Stimulated activated CD8-positive, alpha-beta memory T cell treated with anti-CD3 and anti-CD28 coated beads, Interleukin-15, amount 100 ng/mL, for 1 hour (primary cell): ENCODE results near the gene ITIH5.
"Not testable (repeated sequence)": the region's sequence is repeated elsewhere in the genome, so short reads cannot be mapped to it uniquely, and the experiment has no call there.

Experiments
- DNase-seq: peaks from one replicate; pipeline ENCODE4 v3.0.0-alpha.2; 2020; ENCODE audit warnings: low read depth

The ITIH5 gene

GRCh38 chr10:7666253-7667023 is at the start of gene ITIH5:
Gene ITIH5, minus strand, starts transcription at chr10:7666966. Its CDS starts 74 bp downstream, at chr10:7666892.
- DNase-seq = no peak

GRCh38 chr10:7715515-7715914 is 48.7 kb upstream of the ITIH5 start:
- no peak for DNase-seq

GRCh38 chr10:7711075-7711474 is 44.3 kb upstream of the ITIH5 start:
- DNase-seq = not testable (repeated sequence)

- no peak for DNase-seq
Measured at GRCh38 chr10:7710446-7710845, 43.7 kb upstream of the ITIH5 start.

- no peak for DNase-seq
Measured at GRCh38 chr10:7708832-7709231, 42.1 kb upstream of the ITIH5 start.

GRCh38 chr10:7707858-7708622 is 41.3 kb upstream of the ITIH5 start:
- no peak for DNase-seq

- DNase-seq = no peak
Measured at GRCh38 chr10:7707102-7707501, 40.3 kb upstream of the ITIH5 start.

GRCh38 chr10:7706534-7707073 is 39.8 kb upstream of the ITIH5 start:
- DNase-seq = no peak

- DNase-seq = no peak
Measured at GRCh38 chr10:7705341-7705740, 38.6 kb upstream of the ITIH5 start.

GRCh38 chr10:7704071-7705016 is 37.6 kb upstream of the ITIH5 start:
- no peak for DNase-seq

GRCh38 chr10:7703140-7703539 is 36.4 kb upstream of the ITIH5 start, which contains the start of gene ITIH2:
Gene ITIH2, plus strand, starts transcription at chr10:7703316. Its CDS starts 119 bp downstream, at chr10:7703435.
- DNase-seq = no peak

- DNase-seq = no peak
Measured at GRCh38 chr10:7702288-7702812, 35.6 kb upstream of the ITIH5 start.

GRCh38 chr10:7701158-7701742 is 34.5 kb upstream of the ITIH5 start:
- DNase-seq = no peak

- DNase-seq = no peak
Measured at GRCh38 chr10:7700577-7701125, 33.9 kb upstream of the ITIH5 start.

GRCh38 chr10:7697426-7697825 is 30.7 kb upstream of the ITIH5 start:
- no peak for DNase-seq

GRCh38 chr10:7696545-7696944 is 29.8 kb upstream of the ITIH5 start:
- no peak for DNase-seq

- not testable (repeated sequence) for DNase-seq
Measured at GRCh38 chr10:7693194-7693593, 26.4 kb upstream of the ITIH5 start.

GRCh38 chr10:7692368-7692767 is 25.6 kb upstream of the ITIH5 start:
- DNase-seq = not testable (repeated sequence)

GRCh38 chr10:7690885-7691597 is 24.3 kb upstream of the ITIH5 start:
- not testable (repeated sequence) for DNase-seq

- no peak for DNase-seq
Measured at GRCh38 chr10:7689591-7689990, 22.8 kb upstream of the ITIH5 start.
